GM12872 (cell line): ENCODE data around the gene WDR18.

Source experiments
- CTCF ChIP-seq: IDR thresholded peaks from 3 replicates; pipeline ENCODE4 v1.5.1; 2011; ENCODE audit warnings: low read depth, mild to moderate bottlenecking, low read length, moderate library complexity; ENCODE audit not compliant: insufficient read depth

The WDR18 gene

GRCh38 chr19:939922-940321, 44.2 kb upstream of the WDR18 start:
- TF ChIP-seq CTCF, result no peak

DNA sequence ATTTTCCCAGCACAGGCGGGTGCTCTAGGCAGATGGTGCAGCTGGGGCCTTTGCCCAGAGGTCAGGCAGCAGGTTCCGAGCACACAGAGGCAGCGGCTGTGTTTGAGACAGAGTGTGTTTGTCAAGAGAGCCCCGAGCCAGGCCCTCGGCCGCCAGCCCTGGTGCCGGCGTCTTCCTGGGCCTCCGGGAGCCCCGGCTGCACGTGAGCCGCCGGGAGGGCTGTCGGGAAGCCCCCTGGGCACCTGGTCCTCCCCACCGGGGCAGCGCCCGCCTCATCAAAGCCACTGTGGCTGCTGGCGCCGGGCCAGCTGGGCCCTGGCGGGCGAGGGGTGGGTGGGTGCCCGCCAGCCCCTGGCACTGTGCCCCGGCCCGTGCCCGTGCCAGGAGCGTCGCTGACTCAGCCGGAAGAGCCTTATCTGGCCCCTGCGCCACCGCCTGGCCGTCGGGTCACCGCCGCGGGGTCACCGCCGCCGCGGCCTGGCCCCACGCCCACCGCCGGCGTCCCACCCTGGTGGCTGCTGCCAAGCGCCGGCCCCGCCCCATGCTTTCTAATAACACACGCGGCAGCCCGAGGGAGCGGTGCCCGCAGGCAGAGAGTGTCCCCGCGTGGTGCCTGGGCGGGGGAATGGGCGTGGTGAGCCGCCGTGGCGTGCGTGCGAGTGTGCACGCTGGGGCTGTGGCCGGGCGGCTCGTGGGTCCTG, 43.4 kb upstream of the WDR18 start:
- no peak for TF ChIP-seq CTCF

GRCh38 chr19:941292-942132, 42.6 kb upstream of the WDR18 start:
- no peak for TF ChIP-seq CTCF

DNA sequence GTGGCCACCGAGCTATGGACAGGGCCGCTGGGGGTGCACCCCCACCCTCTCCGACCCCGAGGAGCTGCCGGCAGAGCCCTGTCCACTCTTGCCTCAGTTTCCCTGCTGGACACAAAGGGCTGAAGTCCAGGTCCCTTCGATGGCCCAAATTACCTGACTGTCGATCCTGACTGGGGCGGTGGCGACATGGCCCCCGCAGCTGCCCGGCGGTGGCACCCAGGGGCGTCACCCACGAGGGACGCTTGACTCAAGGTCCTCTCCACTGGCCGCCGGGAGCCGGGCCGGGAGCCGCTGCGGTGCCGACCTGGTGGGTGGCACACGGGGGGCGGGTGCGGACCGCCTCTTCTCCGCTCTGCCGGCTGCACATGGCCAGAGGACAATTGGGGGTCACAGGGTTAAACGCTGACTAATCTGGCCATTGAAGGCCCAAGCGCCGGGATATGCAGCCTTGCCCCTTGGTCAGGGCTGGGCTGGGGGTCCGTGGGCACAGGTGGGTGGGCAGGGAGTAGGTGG, 42.0 kb upstream of the WDR18 start:
- TF ChIP-seq CTCF, result no peak

DNA sequence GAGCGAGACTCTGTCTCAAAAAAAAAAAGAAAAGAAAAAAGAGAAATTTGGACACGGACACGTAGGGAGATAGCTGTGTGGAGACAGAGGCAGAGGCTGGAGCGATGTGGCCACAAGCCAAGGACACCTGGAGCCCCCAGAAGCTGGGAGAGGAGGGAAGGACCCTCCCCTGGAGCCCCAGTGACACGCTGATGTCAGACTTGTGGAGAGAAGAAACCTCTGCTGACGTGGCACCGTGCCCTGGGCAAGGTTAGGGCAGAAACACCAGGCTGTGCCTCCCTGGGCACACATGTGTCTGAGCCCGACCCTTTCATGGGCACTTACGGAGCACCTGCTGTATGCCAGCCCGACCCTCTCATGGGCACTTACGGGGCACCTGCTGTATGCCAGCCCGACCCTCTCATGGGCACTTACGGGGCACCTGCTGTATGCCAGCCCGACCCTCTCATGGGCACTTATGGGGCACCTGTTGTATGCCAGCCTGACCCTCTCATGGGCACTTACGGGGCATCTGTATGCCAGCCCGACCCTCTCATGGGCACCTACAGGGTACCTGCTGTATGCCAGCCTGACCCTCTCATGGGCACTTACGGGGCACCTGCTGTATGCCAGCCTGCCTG, 40.5 kb upstream of the WDR18 start:
- no peak for TF ChIP-seq CTCF

GRCh38 chr19:944171-944567, 40.0 kb upstream of the WDR18 start:
- no peak for TF ChIP-seq CTCF

DNA sequence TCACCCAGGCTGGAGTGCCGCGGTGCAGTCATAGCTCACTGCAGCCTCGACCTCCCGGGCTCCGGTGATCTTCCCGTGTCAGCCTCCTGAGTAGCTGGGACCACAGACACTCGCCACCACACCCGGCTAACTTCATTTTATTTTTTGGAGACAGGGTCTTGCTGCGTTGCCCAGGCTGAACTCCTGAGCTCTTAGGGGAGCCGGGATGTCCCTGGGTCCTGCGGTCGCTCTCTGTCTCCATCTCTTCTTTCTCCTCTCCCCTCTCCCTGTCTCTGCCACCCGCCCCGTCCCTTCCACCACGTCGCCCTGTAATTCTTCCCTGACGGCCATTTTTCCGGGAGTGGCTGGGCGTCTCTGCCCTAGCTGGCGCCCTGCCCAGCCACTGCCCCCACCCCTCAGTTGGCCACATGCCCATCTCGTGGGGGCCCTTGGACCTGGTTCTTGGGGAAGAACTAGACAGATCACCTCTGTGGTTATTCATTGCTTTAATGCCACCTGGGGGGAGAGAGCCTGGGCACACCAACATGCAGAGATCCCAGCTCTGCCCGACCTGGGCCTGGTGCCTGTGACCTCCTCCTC, 39.4 kb upstream of the WDR18 start:
- TF ChIP-seq CTCF, result no peak
